Heart right ventricle (tissue), 16 donors: ENCODE data around the gene MRPL1. TPM values are rescaled to one million over a fixed set of nuclear protein-coding genes. Genes with fewer than 3 reads are reported as not detected.

Source experiments
- ATAC-seq, 8 donors: fragments of 200-7000 bp; cut with Tn5 transposase; one replicate each; pipeline ENCODE4 v1.9.1; 2020; ENCODE audit warnings: mild to moderate bottlenecking in 8 of 8, moderate library complexity in 8 of 8, moderate number of reproducible peaks in 1 of 8
- DNase-seq, 2 donors: peaks; one replicate each; pipeline ENCODE4 v3.0.0-alpha.2; 2020
- H3K27ac ChIP-seq, 10 donors: fragments of 200-600 bp; sonication (generic) in 2 of 10; one replicate each; pipeline versions ENCODE4 v1.5.0 to v1.8.0; 2020 to 2022; ENCODE audit warnings: mild to moderate bottlenecking in 3 of 10
- H3K27me3 ChIP-seq, 7 donors: fragments of 200-600 bp; one replicate each; pipeline ENCODE4 v1.8.0; 2021 to 2022; ENCODE audit warnings: mild to moderate bottlenecking in 2 of 7
- H3K36me3 ChIP-seq, 9 donors: fragments of 200-600 bp; sonication (generic) in 1 of 9; one replicate each; pipeline versions ENCODE4 v1.5.0 to v1.8.0; 2020 to 2022; ENCODE audit warnings: mild to moderate bottlenecking in 2 of 9
- H3K4me1 ChIP-seq, 9 donors: fragments of 200-600 bp; sonication (generic) in 1 of 9; one replicate each; pipeline versions ENCODE4 v1.5.0 to v1.8.0; 2020 to 2022; ENCODE audit warnings: mild to moderate bottlenecking in 4 of 9
- H3K4me3 ChIP-seq, 10 donors: fragments of 200-600 bp; sonication (generic) in 2 of 10; one replicate each; pipeline versions ENCODE4 v1.5.0 to v1.8.0; 2020 to 2022; ENCODE audit warnings: mild to moderate bottlenecking in 7 of 10, moderate library complexity in 2 of 10
- H3K9me3 ChIP-seq, 11 donors: fragments of 200-600 bp in 10 of 11; sonication (generic) in 2 of 11; one replicate each; pipeline versions ENCODE4 v1.5.0 to v1.8.0; 2013 to 2022; ENCODE audit warnings: mild to moderate bottlenecking in 2 of 11, control low read depth in 1 of 11, moderate library complexity in 1 of 11
- WGBS, 2 donors: extraction: QIAGEN DNeasy Blood & Tissue Kit; methylation state at CpG; one replicate each; pipeline ENCODE4 v1.1.7; 2013; ENCODE audit warnings: inconsistent platforms in 1 of 2; 5-methylcytosine and 5-hydroxymethylcytosine counted together
- intact Hi-C, 10 donors: fragments of 100-400 bp; cut with DNase I; formaldehyde crosslinking; loops; one replicate each; pipeline versions ENCODE4 v1.11.1 to v1.14.2; 2022
- polyA plus RNA-seq, 2 donors: library from polyadenylated mRNA; stranded (reverse); fragments of 200-250 nt; gene quantifications; one replicate each; pipeline ENCODE4 v1.2.3, GENCODE V29; 2013
- total RNA-seq, 10 donors: library from RNA; stranded (reverse); fragmentation: NEBNext Ultra II Directional in 3 of 10; extraction: Animal tissue kit (Norgen Biotek cat#: 25700) in 3 of 10; gene quantifications; one replicate each; pipeline versions ENCODE4 v1.2.1 to v1.2.4, GENCODE V29; 2021 to 2023
- TF ChIP-seq, protein P1 (sequence below), 9 donors: fragments of 200-600 bp; sonication (generic) in 2 of 9; IDR thresholded peaks; one replicate each; pipeline versions ENCODE4 v1.5.0 to v1.8.0; 2021 to 2022; ENCODE audit warnings: antibody characterized with exemption in 9 of 9, mild to moderate bottlenecking in 5 of 9, moderate library complexity in 1 of 9
- donor health status: Arrhythmogenic right ventricular cardiomyopathy.
- donor health status: ischemic (EF 13 %, LVEDD 7.1; RV severe dilation, severe dysfunction).
- donor health status: healthy with polysubstance abuse.
- donor health status: DM: no; HTN: yes; CAD: no.
- donor health status: DM: no; HTN: no; CAD: no.
- donor health status: ischemic (EF 25% LVEDD 6.9; RV normal size, moderate dysfunction).
- donor health status: ischemic (EF 25% LVEDD 5.7; RV mildly dilated, moderate dysfunction).
- donor health status: healthy.
- donor health status: DM: yes; HTN: yes; CAD: no.
- donor health status: Ischemic cardiomyopathy.
- donor health status: ischemic (EF 35%, LVEDD 5.7; RV mildly dilated, moderate dysfunction).
- donor health status: nonischemic (EF 11% LVEDD 7.7; RV severe dilation, severe dysfunction).
- donor health status: DM: yes; HTN: yes; CAD: no.
- donor health status: PGD.
- donor health status: ischemic (EF 29% LVEDD 5.4; RV normal size, mild dysfunction).
- donor health status: nonischemic (EF 23%, LVEDD 6.1; RV moderate dilation, normal function).

The MRPL1 gene
- total and polyA plus RNA-seq, 12 donors: 29.1 to 57.6 (median 45.8) TPM

DNA sequence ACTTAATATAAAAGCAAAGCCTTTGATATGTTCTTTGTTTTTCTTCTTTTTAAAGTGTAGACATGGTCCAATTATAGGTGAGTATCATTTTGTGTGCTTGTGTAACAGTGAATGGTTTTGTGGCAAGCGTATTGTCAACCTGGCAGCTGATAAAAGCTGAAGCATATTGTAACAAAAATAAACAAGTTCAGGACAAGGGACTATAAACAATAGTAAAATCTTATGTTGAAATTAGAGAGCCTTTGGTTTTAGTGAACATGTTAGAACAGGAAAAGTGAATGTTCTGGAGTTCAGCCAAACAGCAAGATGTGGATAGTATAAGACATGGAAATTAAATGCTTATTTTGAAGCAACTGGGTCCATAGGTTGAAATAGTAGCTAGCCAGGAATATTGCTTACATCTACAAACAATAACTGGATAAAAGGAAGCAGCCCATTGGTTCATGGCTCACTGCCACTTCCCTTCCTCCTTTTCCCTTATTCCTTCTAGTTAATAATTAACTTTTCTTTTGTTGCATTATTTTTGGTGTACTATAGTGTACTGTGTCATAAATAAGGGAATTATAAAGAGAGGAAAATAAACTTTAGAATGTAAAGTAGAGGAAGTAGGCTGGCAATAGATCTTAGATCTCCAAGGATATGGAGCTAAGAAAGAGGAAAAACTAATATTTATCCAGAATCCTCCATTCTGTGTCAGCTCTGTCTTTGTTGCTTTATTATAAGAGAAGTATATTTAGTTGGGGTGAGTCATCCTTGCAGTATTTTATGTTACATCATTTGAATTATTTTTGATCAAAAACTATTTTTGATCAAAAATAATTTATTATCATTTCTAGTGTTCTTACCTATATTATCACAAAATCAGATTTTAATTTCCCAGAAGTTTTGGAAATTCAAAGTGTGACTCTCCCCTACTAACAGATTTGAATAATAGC is 65.6 kb downstream of the MRPL1 start:
- intact Hi-C loops: loop anchor here in 1 of 10 donors (10.0 kb wide), 1 partner anchor 113 kb away; the partner anchor contains the start of gene CNOT6L
- peak overlapping the region in 1 of 10 donors; percentile 11 for H3K27ac ChIP-seq

DNA sequence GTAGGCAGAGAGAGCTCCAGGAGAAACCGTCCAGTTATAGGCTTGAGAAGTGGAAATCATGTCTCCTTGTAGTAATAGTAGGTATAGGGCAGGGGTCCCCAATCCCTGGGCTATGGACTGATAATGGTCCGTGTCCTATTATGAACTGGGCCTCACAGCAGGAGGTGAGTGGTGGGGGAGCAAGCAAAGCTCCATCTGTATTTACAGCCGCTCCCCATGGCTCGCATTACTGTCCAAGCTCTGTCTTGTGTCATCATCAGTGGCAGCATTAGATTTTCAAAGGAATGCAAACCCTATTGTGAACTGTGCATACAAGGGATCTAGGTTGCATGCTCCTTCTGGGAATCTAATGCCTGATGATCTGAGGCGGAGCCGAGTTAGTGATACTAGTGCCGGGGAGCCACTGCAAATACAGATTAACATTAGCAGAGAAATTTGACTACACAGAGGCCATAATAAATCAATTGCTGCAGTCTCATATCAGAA is 67.6 kb downstream of the MRPL1 start:
- H3K27ac ChIP-seq: no peak overlapping the region
- H3K27me3 ChIP-seq: no peaks in the 10 kb centered on the region
- peaks cover 0 to 17% (median 10%) of the 10 kb centered on the region in 9 donors for H3K4me1 ChIP-seq
- WGBS, 2 donors: 93 to 95% methylated on average over 7 of the region's 7 CpGs
- DNase-seq: no peak
- intact Hi-C loops: no loop called here
- peaks cover 0 to 11% (median 0%) of the 10 kb centered on the region in 11 donors for H3K9me3 ChIP-seq
- H3K4me3 ChIP-seq: no peak overlapping the region
- TF ChIP-seq, protein P1, sequence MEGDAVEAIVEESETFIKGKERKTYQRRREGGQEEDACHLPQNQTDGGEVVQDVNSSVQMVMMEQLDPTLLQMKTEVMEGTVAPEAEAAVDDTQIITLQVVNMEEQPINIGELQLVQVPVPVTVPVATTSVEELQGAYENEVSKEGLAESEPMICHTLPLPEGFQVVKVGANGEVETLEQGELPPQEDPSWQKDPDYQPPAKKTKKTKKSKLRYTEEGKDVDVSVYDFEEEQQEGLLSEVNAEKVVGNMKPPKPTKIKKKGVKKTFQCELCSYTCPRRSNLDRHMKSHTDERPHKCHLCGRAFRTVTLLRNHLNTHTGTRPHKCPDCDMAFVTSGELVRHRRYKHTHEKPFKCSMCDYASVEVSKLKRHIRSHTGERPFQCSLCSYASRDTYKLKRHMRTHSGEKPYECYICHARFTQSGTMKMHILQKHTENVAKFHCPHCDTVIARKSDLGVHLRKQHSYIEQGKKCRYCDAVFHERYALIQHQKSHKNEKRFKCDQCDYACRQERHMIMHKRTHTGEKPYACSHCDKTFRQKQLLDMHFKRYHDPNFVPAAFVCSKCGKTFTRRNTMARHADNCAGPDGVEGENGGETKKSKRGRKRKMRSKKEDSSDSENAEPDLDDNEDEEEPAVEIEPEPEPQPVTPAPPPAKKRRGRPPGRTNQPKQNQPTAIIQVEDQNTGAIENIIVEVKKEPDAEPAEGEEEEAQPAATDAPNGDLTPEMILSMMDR (IDR thresholded peaks at IDR 0.05): no peak
- peaks cover 0 to 21% (median 0%) of the 10 kb centered on the region in 9 donors for H3K36me3 ChIP-seq
- no peak for ATAC-seq

More for the DNA sequence above, 65.6 kb downstream of the MRPL1 start:
- Histone ChIP-seq H3K36me3 (peaks cover 0 to 26% (median 0%) of the 10 kb centered on the region in 9 donors), H3K9me3 (peaks cover 0 to 18% (median 0%) of the 10 kb centered on the region in 11 donors), H3K4me3 (no peak overlapping the region), H3K4me1 (peaks cover 0 to 17% (median 10%) of the 10 kb centered on the region in 9 donors), H3K27me3 (no peaks in the 10 kb centered on the region)
- ATAC-seq (peak in 1 of 8 donors; percentile 33), DNase-seq (no peak)
- WGBS, 2 donors: 55 to 73% methylated on average over 1 of the region's 1 CpG
- TF ChIP-seq, protein P1 (IDR thresholded peaks at IDR 0.05): no peak

DNA sequence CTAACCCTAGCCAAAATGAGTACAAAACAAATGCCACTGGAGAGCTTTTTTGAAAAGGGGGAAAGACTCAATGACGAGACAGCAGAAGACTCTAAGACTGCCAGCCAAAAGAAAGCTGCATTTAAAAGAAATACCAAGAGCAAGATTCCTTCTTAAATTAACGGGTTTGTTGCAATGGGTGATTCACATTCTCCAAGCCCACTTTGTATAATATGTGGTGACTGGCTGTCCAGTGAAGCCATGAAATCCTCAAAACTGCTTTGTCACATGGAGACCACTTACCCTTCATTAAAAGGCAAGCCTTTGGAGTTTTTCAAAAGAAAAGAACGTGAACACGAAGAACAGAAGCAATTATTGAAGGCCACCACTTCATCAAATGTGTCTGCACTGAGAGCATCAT is 68.2 kb downstream of the MRPL1 start:
- Histone ChIP-seq H3K27ac (no peak overlapping the region), H3K27me3 (no peaks in the 10 kb centered on the region), H3K36me3 (peaks cover 0 to 25% (median 0%) of the 10 kb centered on the region in 9 donors), H3K4me1 (peaks cover 0 to 17% (median 10%) of the 10 kb centered on the region in 9 donors), H3K4me3 (no peak overlapping the region), H3K9me3 (peaks cover 0 to 4% (median 0%) of the 10 kb centered on the region in 11 donors)
- WGBS, 2 donors: 93 to 96% methylated on average over 4 of the region's 4 CpGs
- intact Hi-C loops: no loop called here
- TF ChIP-seq, protein P1 (IDR thresholded peaks at IDR 0.05): no peak
- no peak for DNase-seq
- ATAC-seq: no peak

DNA sequence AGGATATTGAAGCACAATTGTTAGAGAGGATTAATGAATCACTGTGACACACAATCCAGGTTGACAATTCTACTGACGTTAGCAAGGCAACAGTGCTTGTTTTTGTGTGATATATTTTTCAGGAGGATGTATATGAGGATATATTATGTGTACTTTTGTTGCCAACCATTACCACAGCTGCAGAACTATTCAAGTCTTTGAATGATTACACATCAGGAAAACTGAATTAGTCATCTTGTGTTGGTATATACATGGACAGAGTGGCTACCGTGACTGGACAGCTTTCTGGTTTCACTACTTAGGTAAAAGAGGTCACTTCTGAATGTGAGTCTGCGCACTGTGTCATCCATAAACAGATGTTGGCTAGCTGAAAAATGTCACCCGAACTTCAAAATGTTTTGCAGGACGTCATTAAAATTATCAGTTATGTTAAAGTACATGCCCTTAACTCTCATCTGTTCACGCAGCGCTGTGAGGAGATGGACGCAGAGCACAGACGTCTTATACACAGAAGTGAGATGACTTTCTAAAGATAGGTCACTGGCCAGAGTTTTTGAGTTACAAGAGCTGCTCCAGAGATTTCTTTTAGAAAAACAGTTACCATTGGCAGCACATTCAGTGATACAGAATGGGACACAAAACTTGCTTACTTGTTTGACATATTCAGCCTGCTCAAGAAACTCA is 69.0 kb downstream of the MRPL1 start:
- ATAC-seq (peak in 4 of 8 donors; percentile 34 to 66 (median 53)), DNase-seq (no peak)
- intact Hi-C loops: no loop called here
- no peak overlapping the region for H3K27ac ChIP-seq
- WGBS, 2 donors: 58 to 60% methylated on average over 9 of the region's 9 CpGs
- TF ChIP-seq, protein P1 (IDR thresholded peaks at IDR 0.05): no peak
- no peaks in the 10 kb centered on the region for H3K9me3 ChIP-seq
- no peaks in the 10 kb centered on the region for H3K27me3 ChIP-seq
- H3K4me3 ChIP-seq: no peak overlapping the region
- peaks cover 0 to 32% (median 0%) of the 10 kb centered on the region in 9 donors for H3K36me3 ChIP-seq
- peaks cover 0 to 15% (median 10%) of the 10 kb centered on the region in 9 donors for H3K4me1 ChIP-seq
